HepG2 (cell line): ENCODE data around the gene CELF5. TPM values are rescaled to one million over a fixed set of nuclear protein-coding genes. Genes with fewer than 3 reads are reported as not detected.

Experiments used
- AGO1 ChIP-seq: fragments of 200-400 bp; formaldehyde crosslinking; IDR thresholded peaks from 2 replicates; pipeline ENCODE4 v1.6.1; 2017; ENCODE audit warnings: mild to moderate bottlenecking, low read depth, low read length, moderate library complexity; ENCODE audit not compliant: poor library complexity, severe bottlenecking
- ARNT ChIP-seq: fragments of 450-650 bp; IDR thresholded peaks from 2 replicates; pipeline ENCODE4 v1.6.1; 2017
- DR1 ChIP-seq: sonication (generic); formaldehyde crosslinking; IDR thresholded peaks from 2 replicates; pipeline ENCODE4 v1.8.0; 2021; ENCODE audit warnings: mild to moderate bottlenecking, missing genetic modification reagents, inconsistent platforms
- FOXP4 ChIP-seq: sonication (generic); formaldehyde crosslinking; IDR thresholded peaks from 2 replicates; pipeline ENCODE4 v1.4.0; 2020; ENCODE audit warnings: missing genetic modification reagents
- GABPB1 ChIP-seq: IDR thresholded peaks from 2 replicates; pipeline ENCODE4 v1.6.1; 2016; ENCODE audit warnings: mild to moderate bottlenecking, missing genetic modification reagents, moderate library complexity, missing compliant biosample characterization
- GLI4 ChIP-seq: sonication (generic); formaldehyde crosslinking; IDR thresholded peaks from 2 replicates; pipeline ENCODE4 v1.5.1; 2020; ENCODE audit warnings: missing genetic modification reagents, mild to moderate bottlenecking, moderate library complexity, borderline replicate concordance
- GPN1 ChIP-seq: sonication (generic); formaldehyde crosslinking; IDR thresholded peaks from 2 replicates; pipeline ENCODE4 v1.5.1; 2020; ENCODE audit warnings: missing genetic modification reagents, borderline replicate concordance
- HIC2 ChIP-seq: sonication (generic); formaldehyde crosslinking; IDR thresholded peaks from 2 replicates; pipeline ENCODE4 v1.9.0; 2022; ENCODE audit warnings: low read depth, missing genetic modification reagents
- HNRNPL ChIP-seq: fragments of 200-400 bp; formaldehyde crosslinking; IDR thresholded peaks from 2 replicates; pipeline ENCODE4 v1.6.1; 2017; ENCODE audit warnings: mild to moderate bottlenecking, low read depth, low read length
- HOXA9 ChIP-seq: sonication (generic); formaldehyde crosslinking; IDR thresholded peaks from 2 replicates; pipeline ENCODE4 v1.8.1; 2022; ENCODE audit warnings: missing genetic modification reagents, mild to moderate bottlenecking, moderate library complexity, borderline replicate concordance
- KDM4B ChIP-seq: sonication (generic); formaldehyde crosslinking; IDR thresholded peaks from 2 replicates; pipeline ENCODE4 v1.4.0; 2020; ENCODE audit warnings: missing genetic modification reagents
- MLX ChIP-seq: IDR thresholded peaks from 2 replicates; pipeline ENCODE4 v1.6.1; 2016
- MXI1 ChIP-seq: IDR thresholded peaks from 3 replicates; pipeline ENCODE4 v1.6.1; 2012; ENCODE audit warnings: low read depth, low read length, inconsistent platforms, borderline replicate concordance
- NPAS2 ChIP-seq: sonication (generic); formaldehyde crosslinking; IDR thresholded peaks from 2 replicates; pipeline ENCODE4 v1.8.0; 2022; ENCODE audit warnings: mild to moderate bottlenecking, missing genetic modification reagents, borderline replicate concordance
- SAFB2 ChIP-seq: sonication (generic); formaldehyde crosslinking; IDR thresholded peaks from 2 replicates; pipeline ENCODE4 v1.5.1; 2020; ENCODE audit warnings: missing genetic modification reagents, low read depth, mild to moderate bottlenecking, borderline replicate concordance
- SALL2 ChIP-seq: sonication (generic); formaldehyde crosslinking; IDR thresholded peaks from 2 replicates; pipeline ENCODE4 v1.8.1; 2023; ENCODE audit warnings: mild to moderate bottlenecking, missing genetic modification reagents, inconsistent platforms
- SP1 ChIP-seq, 2 experiments: fragments of 450-650 bp in 1 of 2; sonication (generic) in 1 of 2; formaldehyde crosslinking in 1 of 2; IDR thresholded peaks; 2 replicates each; pipeline versions ENCODE4 v1.4.0 to v1.6.1; 2016 to 2020; ENCODE audit warnings: missing genetic modification reagents in 1 of 2
- TBX2 ChIP-seq: sonication (generic); formaldehyde crosslinking; IDR thresholded peaks from 2 replicates; pipeline ENCODE4 v1.5.0; 2020; ENCODE audit warnings: missing genetic modification reagents, mild to moderate bottlenecking, borderline replicate concordance
- TCF7L2 ChIP-seq: IDR thresholded peaks from 2 replicates; pipeline ENCODE4 v1.6.1; 2011; ENCODE audit warnings: mild to moderate bottlenecking, low read depth, low read length, moderate library complexity
- TP53 ChIP-seq: sonication (generic); formaldehyde crosslinking; conservative IDR thresholded peaks from 2 replicates; pipeline ENCODE4 v1.4.0; 2020; ENCODE audit warnings: missing genetic modification reagents
- U2AF1 ChIP-seq: fragments of 200-400 bp; formaldehyde crosslinking; optimal IDR thresholded peaks from 2 replicates; pipeline ENCODE3; 2017; ENCODE audit warnings: mild to moderate bottlenecking, low read depth, low read length
- ZBTB42 ChIP-seq: sonication (generic); formaldehyde crosslinking; IDR thresholded peaks from 2 replicates; pipeline ENCODE4 v1.5.0; 2020; ENCODE audit warnings: mild to moderate bottlenecking, missing genetic modification reagents
- ZBTB44 ChIP-seq: sonication (generic); formaldehyde crosslinking; IDR thresholded peaks from 2 replicates; pipeline ENCODE4 v1.4.0; 2020; ENCODE audit warnings: missing genetic modification reagents
- ZNF180 ChIP-seq: sonication (generic); formaldehyde crosslinking; IDR thresholded peaks from 2 replicates; pipeline ENCODE4 v1.4.0; 2020; ENCODE audit warnings: low read depth, missing genetic modification reagents, borderline replicate concordance
- ZNF382 ChIP-seq: sonication (generic); formaldehyde crosslinking; IDR thresholded peaks from 2 replicates; pipeline ENCODE4 v1.5.0; 2020; ENCODE audit warnings: missing genetic modification reagents, mild to moderate bottlenecking, borderline replicate concordance
- ZSCAN29 ChIP-seq: sonication (generic); formaldehyde crosslinking; conservative IDR thresholded peaks from 2 replicates; pipeline ENCODE4 v1.4.0; 2020; ENCODE audit warnings: mild to moderate bottlenecking, missing genetic modification reagents
- polyA plus RNA-seq, 8 experiments: library from polyadenylated mRNA; depleted of rRNA in 3 of 8; stranded (reverse) in 7 of 8; unstranded in 1 of 8; fragments of >200 nt; fragmentation: Illumina TruSeq in 4 of 8; extraction: Trizol in 4 of 8; gene quantifications; 2 replicates each; pipeline versions ENCODE4 v1.2.1 to v1.2.3, GENCODE V29; 2011 to 2016; ENCODE audit warnings: low read depth in 4 of 8, missing spikeins in 1 of 8, mixed read lengths in 1 of 8; ENCODE audit not compliant: insufficient read depth in 1 of 8
- total RNA-seq, 5 experiments: library from RNA; depleted of rRNA; stranded (reverse); fragments of >200 nt; fragmentation: Illumina TruSeq; extraction: Trizol; gene quantifications; 2 replicates each; pipeline ENCODE4 v1.2.3, GENCODE V29; 2016; ENCODE audit warnings: low read depth in 1 of 5

Gene CELF5
- total and polyA plus RNA-seq, 2 of the 13 experiments (the other 11 are each of a cell fraction or from before 2014, with no cell fraction given), result 0.31 to 0.84 TPM

- TF ChIP-seq ZNF382 (no peak), GLI4 (CRISPR knock-in tag) (no peak), SAFB2 (CRISPR knock-in tag) (no peak), ZBTB42 (no peak), MXI1 (peak; percentile 0; the same call in 1 of the 3 replicates), ARNT (no peak), HOXA9 (CRISPR knock-in tag) (no peak), MLX (CRISPR knock-in tag) (no peak), KDM4B (CRISPR knock-in tag) (no peak), AGO1 (no peak), DR1 (CRISPR knock-in tag) (no peak), SP1 (IDR thresholded peaks at IDR 0.05) (no peak), SP1 (CRISPR knock-in tag; IDR thresholded peaks at IDR 0.05) (0 out of 2 replicates have a peak, but pooled peaks have one; percentile 15), TBX2 (CRISPR knock-in tag) (no peak), ZSCAN29 (no peak), U2AF1 (no peak), HNRNPL (no peak), TP53 (CRISPR knock-in tag) (no peak), HIC2 (CRISPR knock-in tag) (no peak), NPAS2 (no peak), ZBTB44 (no peak), GPN1 (CRISPR knock-in tag) (no peak), FOXP4 (CRISPR knock-in tag) (no peak), GABPB1 (CRISPR knock-in tag) (no peak), ZNF180 (CRISPR knock-in tag) (no peak), TCF7L2 (no peak), SALL2 (no peak)
These were observed 50.6 kb downstream of the CELF5 start (continued) for GRCh38 chr19:3274942-3275582.
